BJ (cell line): ENCODE data around the gene FOXP1. TPM values are rescaled to one million over a fixed set of nuclear protein-coding genes. Genes with fewer than 3 reads are reported as not detected.

Experiments used
- CTCF ChIA-PET: fragments of 350-600 bp; formaldehyde crosslinking; extraction: SDS; loops from one replicate; lab custom pipeline; 2021; ENCODE audit warnings: antibody characterized with exemption, inconsistent platforms; lab: Yijun Ruan, JAX
- POLR2A ChIA-PET: fragments of 300-600 bp; sonication (Branson Sonifier 250); formaldehyde crosslinking; extraction: SDS; loops from one replicate; lab custom pipeline; 2021; ENCODE audit warnings: antibody characterized with exemption; lab: Charles Lee
- DNase-seq: peaks from one replicate; pipeline ENCODE4 v3.0.0-alpha.2; 2011; ENCODE audit warnings: low read depth
- H3K27me3 ChIP-seq: 2 replicates; pipeline ENCODE4 v1.6.0; 2011; ENCODE audit warnings: low read length; ENCODE audit not compliant: control insufficient read depth, insufficient read depth
- H3K36me3 ChIP-seq: 2 replicates; pipeline ENCODE4 v1.5.1; 2011; ENCODE audit warnings: low read length; ENCODE audit not compliant: control insufficient read depth, insufficient read depth
- H3K4me3 ChIP-seq: 2 replicates; pipeline ENCODE4 v1.5.1; 2011; ENCODE audit warnings: low read depth, mild to moderate bottlenecking, control low read depth, low read length
- polyA plus RNA-seq: library from polyadenylated mRNA; depleted of rRNA; stranded (reverse); fragments of >200 nt; gene quantifications from 2 replicates; pipeline ENCODE4 v1.2.3, GENCODE V29; 2011
- TF ChIP-seq, protein P1 (sequence below): IDR thresholded peaks from 2 replicates; pipeline ENCODE4 v1.5.1; 2011; ENCODE audit warnings: low read depth, mild to moderate bottlenecking, control low read depth, inconsistent platforms, low read length, moderate library complexity; ENCODE audit not compliant: insufficient read depth

FOXP1 gene
- polyA plus RNA-seq, 1 experiment = 37.0 TPM

DNA sequence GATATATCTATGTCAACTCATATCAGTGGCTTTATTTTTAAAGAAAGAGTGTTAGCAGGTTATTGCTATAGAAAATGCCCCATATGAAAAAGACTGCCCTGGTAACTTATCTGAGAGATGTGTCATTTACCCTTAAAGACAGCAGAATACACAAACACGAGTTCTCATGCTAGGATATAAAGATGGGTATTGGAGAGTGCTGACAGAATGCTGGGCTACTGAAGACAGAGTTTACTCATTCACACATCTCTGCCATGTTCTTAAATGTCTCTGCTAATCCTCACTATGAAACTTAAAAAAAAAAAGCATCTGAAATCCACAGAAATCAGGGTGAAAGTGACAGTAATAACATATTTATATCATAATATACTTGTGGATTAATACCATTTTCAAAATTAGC is 126.7 kb downstream of the FOXP1 start:
- CTCF ChIA-PET = interaction anchor here (0.5 kb wide), 1 partner anchor 977 kb away, joined by 5 read pairs; no protein-coding TSS in a partner anchor
- Histone ChIP-seq H3K4me3 (no peak overlapping the region), H3K36me3 (no peaks in the 10 kb centered on the region), H3K27me3 (no peaks in the 10 kb centered on the region)
- POLR2A ChIA-PET = no interaction called here
- DNase-seq = no peak
- TF ChIP-seq, protein P1, sequence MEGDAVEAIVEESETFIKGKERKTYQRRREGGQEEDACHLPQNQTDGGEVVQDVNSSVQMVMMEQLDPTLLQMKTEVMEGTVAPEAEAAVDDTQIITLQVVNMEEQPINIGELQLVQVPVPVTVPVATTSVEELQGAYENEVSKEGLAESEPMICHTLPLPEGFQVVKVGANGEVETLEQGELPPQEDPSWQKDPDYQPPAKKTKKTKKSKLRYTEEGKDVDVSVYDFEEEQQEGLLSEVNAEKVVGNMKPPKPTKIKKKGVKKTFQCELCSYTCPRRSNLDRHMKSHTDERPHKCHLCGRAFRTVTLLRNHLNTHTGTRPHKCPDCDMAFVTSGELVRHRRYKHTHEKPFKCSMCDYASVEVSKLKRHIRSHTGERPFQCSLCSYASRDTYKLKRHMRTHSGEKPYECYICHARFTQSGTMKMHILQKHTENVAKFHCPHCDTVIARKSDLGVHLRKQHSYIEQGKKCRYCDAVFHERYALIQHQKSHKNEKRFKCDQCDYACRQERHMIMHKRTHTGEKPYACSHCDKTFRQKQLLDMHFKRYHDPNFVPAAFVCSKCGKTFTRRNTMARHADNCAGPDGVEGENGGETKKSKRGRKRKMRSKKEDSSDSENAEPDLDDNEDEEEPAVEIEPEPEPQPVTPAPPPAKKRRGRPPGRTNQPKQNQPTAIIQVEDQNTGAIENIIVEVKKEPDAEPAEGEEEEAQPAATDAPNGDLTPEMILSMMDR = no peak

DNA sequence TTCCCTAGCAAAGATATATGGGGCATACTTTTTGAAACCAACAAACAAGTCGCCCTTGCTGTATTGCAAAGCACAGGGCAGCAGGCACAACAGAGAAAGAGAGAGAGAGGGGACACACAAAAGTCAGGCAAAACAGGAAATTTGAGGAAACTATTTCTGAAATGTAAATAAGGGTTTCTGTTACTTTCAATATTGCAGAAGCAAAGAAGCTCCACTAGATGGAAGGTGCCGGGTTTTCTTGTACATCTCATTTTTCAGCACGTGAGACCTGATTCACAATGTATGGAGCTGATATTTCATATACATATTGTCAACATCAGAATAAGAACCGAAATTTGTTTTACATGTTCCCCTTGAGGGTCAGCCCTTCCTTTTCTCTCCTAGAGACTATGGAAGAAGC is 127.4 kb downstream of the FOXP1 start:
- Histone ChIP-seq H3K4me3 (no peak overlapping the region), H3K36me3 (no peaks in the 10 kb centered on the region), H3K27me3 (no peaks in the 10 kb centered on the region)
- no peak for DNase-seq
- ChIA-PET CTCF (interaction anchor here (0.5 kb wide), 1 partner anchor 977 kb away, joined by 5 read pairs; no protein-coding TSS in a partner anchor), POLR2A (no interaction called here)
- TF ChIP-seq, protein P1 = 0 out of 2 replicates have a peak, but pooled peaks have one; percentile 21

DNA sequence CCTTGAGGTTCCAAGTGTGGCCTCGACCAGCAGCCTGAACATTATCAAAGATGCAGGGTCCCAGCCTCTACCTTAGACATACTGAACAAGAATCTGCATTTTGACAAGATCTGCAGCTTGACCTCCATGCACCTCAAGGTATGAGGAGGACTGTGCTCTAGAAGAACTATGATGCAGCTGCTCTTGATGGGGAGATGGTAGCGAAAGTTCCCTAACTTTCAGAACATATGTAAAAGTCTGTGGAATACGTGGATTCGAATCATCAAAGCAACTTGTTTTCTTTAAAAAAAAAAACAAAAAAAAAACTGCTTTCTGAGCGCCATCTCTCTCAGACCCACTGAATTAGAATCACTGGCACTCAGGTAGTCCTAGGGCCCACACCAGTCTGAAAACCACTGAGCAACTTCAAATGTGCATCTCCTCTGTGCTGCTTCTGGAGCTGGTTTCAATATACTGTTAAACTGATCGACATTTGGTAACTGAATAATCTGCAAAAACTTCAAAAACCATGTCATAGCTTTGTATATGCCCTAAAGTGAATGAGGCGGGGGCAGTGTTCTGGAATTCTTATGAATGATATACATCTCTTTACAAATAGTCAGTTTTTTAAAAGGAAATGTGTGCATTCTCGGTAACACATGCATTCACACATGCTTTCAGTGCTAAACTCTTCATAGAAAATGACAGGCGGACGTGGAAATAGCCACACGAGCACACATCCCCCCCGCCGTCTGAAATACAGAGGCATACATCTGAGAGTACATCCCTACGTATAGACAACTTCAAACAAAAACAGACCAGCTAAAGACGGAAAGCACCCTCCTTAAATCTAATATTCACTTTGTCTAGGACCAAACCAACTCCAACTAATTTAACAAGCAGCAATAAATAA is 128.8 kb downstream of the FOXP1 start:
- Histone ChIP-seq H3K4me3 (no peak overlapping the region), H3K27me3 (no peaks in the 10 kb centered on the region), H3K36me3 (no peaks in the 10 kb centered on the region)
- TF ChIP-seq, protein P1 = no peak
- ChIA-PET POLR2A (no interaction called here), CTCF (no interaction called here)
- no peak for DNase-seq

DNA sequence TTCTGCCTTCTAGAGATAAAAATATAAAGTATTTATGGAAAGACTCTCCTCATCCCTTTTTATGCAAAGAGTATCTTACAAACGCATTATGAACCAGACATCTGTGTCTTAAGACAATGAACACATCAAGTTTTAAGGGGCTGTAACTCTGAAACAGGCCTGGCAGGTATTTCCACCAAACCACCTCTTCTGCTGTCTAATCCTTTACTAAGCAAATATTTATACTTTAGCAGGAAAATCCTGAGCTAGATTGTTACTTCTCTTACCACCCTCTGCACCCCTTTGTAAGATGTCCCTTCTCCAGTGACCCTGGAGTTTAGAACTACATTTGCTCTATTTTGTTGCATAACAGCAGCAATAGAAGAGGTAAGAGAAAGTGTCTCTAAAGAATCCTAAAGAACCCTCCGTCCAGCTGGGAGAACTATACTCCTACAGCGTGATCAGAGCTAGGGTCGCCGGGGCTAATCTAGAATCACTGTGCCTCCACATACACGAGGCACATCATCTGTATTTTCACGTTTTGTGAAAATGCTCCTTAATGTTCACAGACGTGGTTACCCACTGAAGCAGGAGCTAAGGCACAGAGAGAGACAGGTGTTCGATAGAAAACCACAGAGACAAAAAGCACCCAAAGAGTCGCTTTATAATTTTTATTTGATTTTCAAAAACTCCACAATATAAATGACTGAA is 129.6 kb downstream of the FOXP1 start:
- Histone ChIP-seq H3K4me3 (no peak overlapping the region), H3K36me3 (no peaks in the 10 kb centered on the region), H3K27me3 (no peaks in the 10 kb centered on the region)
- TF ChIP-seq, protein P1 = no peak
- ChIA-PET POLR2A (no interaction called here), CTCF (no interaction called here)
- DNase-seq = no peak

DNA sequence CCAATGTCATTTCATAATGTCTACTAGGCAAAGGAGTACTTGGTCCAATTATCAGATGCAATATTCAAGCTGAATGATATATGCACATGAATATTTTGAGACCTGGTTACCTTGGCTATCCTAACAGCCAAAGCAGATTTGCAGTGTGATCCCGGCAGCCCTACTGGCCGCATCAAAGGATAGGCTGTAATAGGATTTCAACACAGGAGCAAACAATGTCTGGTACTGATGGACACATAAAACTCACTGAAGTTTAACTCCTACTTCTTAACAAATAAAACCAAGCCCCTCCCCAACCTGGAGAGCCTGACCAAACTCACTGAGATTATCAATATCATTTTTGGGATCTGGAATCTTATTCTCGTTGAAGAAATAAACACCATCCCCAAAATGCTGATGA is 130.2 kb downstream of the FOXP1 start:
- Histone ChIP-seq H3K4me3 (no peak overlapping the region), H3K36me3 (no peaks in the 10 kb centered on the region), H3K27me3 (no peaks in the 10 kb centered on the region)
- POLR2A ChIA-PET = no interaction called here
- TF ChIP-seq, protein P1 = no peak
- CTCF ChIA-PET = no interaction called here
- DNase-seq = no peak
